PFSK-1 (cell line): ENCODE results near the gene PHPT1.

Source experiments
- REST ChIP-seq, 2 experiments: IDR thresholded peaks; 2 replicates each; pipeline versions ENCODE4 v1.6.1 to v1.8.0; 2011 to 2012; ENCODE audit warnings: low read depth in 2 of 2, low read length in 2 of 2, control low read depth in 1 of 2, inconsistent platforms in 1 of 2, mild to moderate bottlenecking in 1 of 2, moderate library complexity in 1 of 2; ENCODE audit not compliant: insufficient read depth in 1 of 2
- SIN3A ChIP-seq: IDR thresholded peaks from 2 replicates; pipeline ENCODE4 v1.6.1; 2012; ENCODE audit warnings: mild to moderate bottlenecking, low read length, moderate library complexity, borderline replicate concordance; ENCODE audit not compliant: insufficient read depth

GRCh38 chr9:136806067-136806466 is 43.1 kb upstream of the PHPT1 start:
- no peak for TF ChIP-seq REST (IDR thresholded peaks at IDR 0.05; ENCODE audit: insufficient read depth in 1 of 2, low read depth in 2 of 2, low read length in 2 of 2)
- no peak for TF ChIP-seq SIN3A
